Measurements from ENCODE around the gene PLXDC1. TPM values are rescaled to one million over a fixed set of nuclear protein-coding genes. Genes with fewer than 3 reads are reported as not detected.

PLXDC1 gene
- total RNA-seq, 2 donors from 2014 or later: 4.6 to 9.3 TPM

DNA sequence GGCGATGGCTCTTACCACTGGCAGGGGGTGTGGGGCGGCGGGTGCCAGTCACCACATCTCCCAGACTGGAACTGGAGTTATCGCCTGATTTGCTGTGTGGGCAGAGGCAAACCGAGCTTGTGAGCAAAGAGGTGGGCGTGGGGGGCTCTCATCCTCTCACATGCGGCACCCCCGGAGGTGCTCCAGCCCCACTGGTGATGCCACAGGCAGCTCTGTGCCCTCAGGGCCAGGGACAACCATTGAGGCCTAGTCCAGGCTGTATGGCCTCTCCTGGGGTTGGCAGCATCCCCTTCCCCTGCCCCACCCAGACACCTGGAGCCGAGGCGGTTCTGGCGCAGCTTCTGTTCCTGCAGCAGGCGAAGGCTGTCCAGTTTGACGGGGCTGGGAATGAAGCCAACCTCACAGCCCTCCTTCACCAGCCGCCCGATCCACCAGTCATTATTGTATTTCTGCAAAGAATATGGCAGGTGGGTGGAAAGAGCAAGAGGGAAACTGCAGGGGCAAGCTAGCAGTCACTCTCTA, 35.1 kb upstream of the PLXDC1 start:
- Histone ChIP-seq H3K4me1 (no peaks in the 10 kb centered on the region), H3K36me3 (peaks cover 21% of the 10 kb centered on the region), H3K27ac (no peak overlapping the region), H3K9me3 (no peaks in the 10 kb centered on the region), H3K4me3 (no peak overlapping the region), H3K27me3 (no peaks in the 10 kb centered on the region)
- DNase-seq (ENCODE audit: low spot score): no peak
- TF ChIP-seq CTCF (IDR thresholded peaks at IDR 0.05): no peak

- Histone ChIP-seq H3K9me3 (no peaks in the 10 kb centered on the region), H3K27me3 (no peaks in the 10 kb centered on the region), H3K27ac (no peak overlapping the region), H3K36me3 (peaks cover 19% of the 10 kb centered on the region), H3K4me1 (no peaks in the 10 kb centered on the region), H3K4me3 (no peak overlapping the region)
- DNase-seq (ENCODE audit: low spot score): no peak
- TF ChIP-seq CTCF (IDR thresholded peaks at IDR 0.05): no peak
These were observed 32.3 kb upstream of the PLXDC1 start for GRCh38 chr17:39183720-39184119.

DNA sequence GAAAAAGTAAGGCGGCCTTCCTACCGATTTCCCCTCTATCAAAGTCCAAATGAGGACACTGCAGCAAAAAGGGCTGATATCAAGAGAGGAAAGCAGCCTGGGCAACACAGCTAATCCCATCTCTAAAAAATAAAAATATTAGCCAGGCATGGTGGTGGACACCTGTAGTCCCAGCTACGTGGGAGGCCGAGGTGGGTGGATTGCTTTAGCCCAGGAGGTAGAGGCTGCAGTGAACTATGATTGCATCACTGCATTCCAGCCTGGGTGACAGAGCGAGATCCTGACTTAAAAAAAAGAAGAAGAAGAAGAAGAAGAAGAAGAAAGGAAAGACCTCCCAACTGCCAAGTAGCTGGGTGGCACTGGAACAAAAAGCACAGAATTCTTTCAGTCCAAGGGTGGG, 31.6 kb upstream of the PLXDC1 start:
- DNase-seq (ENCODE audit: low spot score): no peak
- Histone ChIP-seq H3K27ac (no peak overlapping the region), H3K4me1 (no peaks in the 10 kb centered on the region), H3K9me3 (no peaks in the 10 kb centered on the region), H3K4me3 (no peak overlapping the region), H3K36me3 (peaks cover 19% of the 10 kb centered on the region), H3K27me3 (no peaks in the 10 kb centered on the region)
- TF ChIP-seq CTCF (IDR thresholded peaks at IDR 0.05): no peak

GRCh38 chr17:39181303-39181702, 29.9 kb upstream of the PLXDC1 start:
- H3K36me3 ChIP-seq: peaks cover 23% of the 10 kb centered on the region
- H3K4me1 ChIP-seq: no peaks in the 10 kb centered on the region
- H3K27ac ChIP-seq: no peak overlapping the region

GRCh38 chr17:39178536-39178935, 27.1 kb upstream of the PLXDC1 start:
- no peak overlapping the region for H3K27ac ChIP-seq
- TF ChIP-seq CTCF (IDR thresholded peaks at IDR 0.05): no peak
- peaks cover 21% of the 10 kb centered on the region for H3K36me3 ChIP-seq
- no peak overlapping the region for H3K4me3 ChIP-seq
- no peaks in the 10 kb centered on the region for H3K9me3 ChIP-seq
- no peaks in the 10 kb centered on the region for H3K27me3 ChIP-seq
- H3K4me1 ChIP-seq: peaks cover 0 to 12% of the 10 kb centered on the region in 2 donors
- no peak for DNase-seq (ENCODE audit: low spot score)

More at GRCh38 chr17:39181303-39181702, 29.9 kb upstream of the PLXDC1 start:
- no peaks in the 10 kb centered on the region for H3K9me3 ChIP-seq
- H3K4me3 ChIP-seq: no peak overlapping the region
- no peak for DNase-seq (ENCODE audit: low spot score)
- TF ChIP-seq CTCF (IDR thresholded peaks at IDR 0.05): no peak
- no peaks in the 10 kb centered on the region for H3K27me3 ChIP-seq

DNA sequence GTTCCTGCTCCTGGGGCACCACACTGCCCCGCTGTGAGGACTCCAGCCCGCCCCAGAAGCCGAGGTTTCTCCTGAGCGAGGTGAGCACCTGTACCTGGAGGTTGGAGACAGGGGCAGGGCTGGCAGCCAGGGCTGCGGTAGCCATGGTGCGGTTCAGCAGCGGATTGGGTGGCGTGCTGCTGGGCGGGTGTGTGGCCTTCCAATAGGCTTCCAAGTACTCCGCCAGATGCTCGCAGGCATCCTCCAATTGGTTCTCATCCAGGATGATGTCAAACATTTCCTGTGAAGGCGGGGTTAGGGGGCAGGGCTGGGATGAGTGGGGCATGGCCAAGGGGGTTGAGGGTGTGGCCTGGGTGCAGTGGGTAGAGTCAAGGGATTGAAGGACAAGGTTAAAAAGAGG, 25.8 kb upstream of the PLXDC1 start:
- Histone ChIP-seq H3K27me3 (no peaks in the 10 kb centered on the region), H3K9me3 (no peaks in the 10 kb centered on the region), H3K27ac (no peak overlapping the region), H3K4me3 (no peak overlapping the region), H3K36me3 (peaks cover 16% of the 10 kb centered on the region), H3K4me1 (peaks cover 0 to 12% of the 10 kb centered on the region in 2 donors)
- no peak for TF ChIP-seq CTCF (IDR thresholded peaks at IDR 0.05)
- no peak for DNase-seq (ENCODE audit: low spot score)
